Gastrocnemius medialis (tissue), 4 donors: Measurements from ENCODE around the gene DPH5. TPM values are rescaled to one million over a fixed set of nuclear protein-coding genes. Genes with fewer than 3 reads are reported as not detected.
A peak's percentile ranks its signal among the peaks of the same experiment; 100 is the strongest.

ENCODE experiments used
- ATAC-seq, 2 donors: fragments of 150-250 bp; one replicate each; pipeline ENCODE4 v1.9.1; 2016
- DNase-seq, 2 donors: peaks; one replicate each; pipeline ENCODE4 v3.0.0-alpha.2; 2019
- H3K27ac ChIP-seq, 4 donors: fragments of 200-600 bp; sonication (generic); 1 replicate in 1 of 4; 2 replicates in 3 of 4; pipeline ENCODE4 v1.5.1; 2016 to 2018; ENCODE audit warnings: mild to moderate bottlenecking in 2 of 4, moderate library complexity in 1 of 4
- H3K27me3 ChIP-seq, 3 donors: fragments of 200-600 bp; sonication (generic) in 2 of 3; 1 replicate in 1 of 3; 2 replicates in 2 of 3; pipeline versions ENCODE4 v1.5.1 to v1.6.0; 2016 to 2019; ENCODE audit warnings: mild to moderate bottlenecking in 1 of 3, moderate library complexity in 1 of 3
- H3K36me3 ChIP-seq, 2 donors: fragments of 200-600 bp; sonication (generic) in 1 of 2; one replicate each; pipeline ENCODE4 v1.5.1; 2017 to 2018
- H3K4me1 ChIP-seq, 2 donors: fragments of 200-600 bp; sonication (generic) in 1 of 2; one replicate each; pipeline ENCODE4 v1.5.1; 2016 to 2017; ENCODE audit warnings: mild to moderate bottlenecking in 2 of 2
- H3K4me3 ChIP-seq, 4 donors: fragments of 200-600 bp; sonication (generic) in 3 of 4; 1 replicate in 1 of 4; 2 replicates in 3 of 4; pipeline ENCODE4 v1.5.1; 2016 to 2019; ENCODE audit warnings: mild to moderate bottlenecking in 2 of 4
- H3K9me3 ChIP-seq, 3 donors: fragments of 200-600 bp; sonication (generic) in 2 of 3; 1 replicate in 1 of 3; 2 replicates in 2 of 3; pipeline ENCODE4 v1.5.1; 2016 to 2019
- POLR2A ChIP-seq, 2 donors: fragments of 450-650 bp; IDR thresholded peaks; one replicate each; pipeline ENCODE4 v1.6.1; 2017; ENCODE audit warnings: antibody characterized with exemption in 2 of 2, mild to moderate bottlenecking in 2 of 2, moderate library complexity in 2 of 2
- in situ Hi-C, 4 donors: fragments of 200-750 bp; cut with MboI; loops; one replicate each; pipeline versions ENCODE4 v1.15.0 to v1.8.0; 2017; ENCODE audit warnings: low sequenced_read_pairs in 4 of 4
- intact Hi-C: fragments of 100-400 bp; cut with DNase I; formaldehyde crosslinking; loops from one replicate; pipeline ENCODE4 v1.15.1; 2023; ENCODE audit warnings: low total_unique reads
- total RNA-seq, 4 donors: library from RNA; depleted of rRNA; stranded (reverse); fragments of >200 nt; gene quantifications; one replicate each; pipeline versions ENCODE4 v1.1.0 to v1.2.3, GENCODE V29; 2016
- TF ChIP-seq, protein P1 (sequence below), 5 experiments: fragments of 450-650 bp in 3 of 5; fragments of 200-600 bp in 2 of 5; sonication (generic) in 2 of 5; IDR thresholded peaks in 4 of 5; conservative IDR thresholded peaks in 1 of 5; 1 replicate in 4 of 5; 2 replicates in 1 of 5; pipeline ENCODE4 v1.5.1; 2016 to 2019; ENCODE audit warnings: antibody characterized with exemption in 5 of 5, mild to moderate bottlenecking in 3 of 5, moderate library complexity in 3 of 5

Gene DPH5
- total RNA-seq, 4 donors from 2014 or later, result 9.4 to 30.0 (median 22.2) TPM

DNA sequence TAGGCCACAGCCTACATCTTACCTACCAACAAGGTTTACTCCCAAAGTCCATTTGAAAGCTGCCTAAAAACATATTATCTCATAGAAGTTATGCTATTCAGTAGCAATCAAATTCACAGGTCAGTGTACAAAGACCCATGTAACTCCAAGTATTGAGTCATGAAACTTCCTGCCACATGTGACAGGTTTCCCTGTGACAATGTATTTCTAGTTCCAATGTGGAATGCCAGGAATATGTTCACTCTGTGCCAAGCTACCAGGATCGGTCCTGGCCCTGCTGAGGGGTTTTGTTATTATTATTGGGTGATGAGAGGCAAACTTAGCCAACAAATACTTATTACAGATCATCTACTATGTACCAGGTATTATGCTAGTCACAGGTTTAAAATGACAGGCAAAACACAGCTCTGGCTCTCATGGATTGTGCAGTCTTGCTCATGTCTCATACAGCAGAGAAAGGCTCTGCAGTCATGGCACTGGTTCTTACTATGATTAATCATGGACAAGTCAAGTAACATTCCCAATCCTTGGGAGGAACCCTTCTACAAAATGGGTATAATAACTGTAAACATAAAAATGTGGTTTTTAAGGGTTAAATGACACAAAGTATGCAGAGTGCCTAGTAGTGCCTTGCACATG, 22.5 kb downstream of the DPH5 start:
- Histone ChIP-seq H3K9me3 (no peaks in the 10 kb centered on the region), H3K4me1 (peaks cover 8 to 27% of the 10 kb centered on the region in 2 donors), H3K36me3 (peaks cover 0 to 20% of the 10 kb centered on the region in 2 donors), H3K27ac (peak overlapping the region; percentile 24 to 55 (median 44)), H3K27me3 (no peaks in the 10 kb centered on the region), H3K4me3 (no peak overlapping the region)
- DNase-seq (no peak), ATAC-seq (peak; percentile 50 to 58)
- no peak for TF ChIP-seq POLR2A (IDR thresholded peaks at IDR 0.05)
- TF ChIP-seq, protein P1, sequence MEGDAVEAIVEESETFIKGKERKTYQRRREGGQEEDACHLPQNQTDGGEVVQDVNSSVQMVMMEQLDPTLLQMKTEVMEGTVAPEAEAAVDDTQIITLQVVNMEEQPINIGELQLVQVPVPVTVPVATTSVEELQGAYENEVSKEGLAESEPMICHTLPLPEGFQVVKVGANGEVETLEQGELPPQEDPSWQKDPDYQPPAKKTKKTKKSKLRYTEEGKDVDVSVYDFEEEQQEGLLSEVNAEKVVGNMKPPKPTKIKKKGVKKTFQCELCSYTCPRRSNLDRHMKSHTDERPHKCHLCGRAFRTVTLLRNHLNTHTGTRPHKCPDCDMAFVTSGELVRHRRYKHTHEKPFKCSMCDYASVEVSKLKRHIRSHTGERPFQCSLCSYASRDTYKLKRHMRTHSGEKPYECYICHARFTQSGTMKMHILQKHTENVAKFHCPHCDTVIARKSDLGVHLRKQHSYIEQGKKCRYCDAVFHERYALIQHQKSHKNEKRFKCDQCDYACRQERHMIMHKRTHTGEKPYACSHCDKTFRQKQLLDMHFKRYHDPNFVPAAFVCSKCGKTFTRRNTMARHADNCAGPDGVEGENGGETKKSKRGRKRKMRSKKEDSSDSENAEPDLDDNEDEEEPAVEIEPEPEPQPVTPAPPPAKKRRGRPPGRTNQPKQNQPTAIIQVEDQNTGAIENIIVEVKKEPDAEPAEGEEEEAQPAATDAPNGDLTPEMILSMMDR (IDR thresholded peaks at IDR 0.05 in 4 of 5, conservative IDR thresholded peaks at IDR 0.05 in 1 of 5), result no peak
- intact Hi-C loops, result no loop called here
- in situ Hi-C loops, result no loop called here

DNA sequence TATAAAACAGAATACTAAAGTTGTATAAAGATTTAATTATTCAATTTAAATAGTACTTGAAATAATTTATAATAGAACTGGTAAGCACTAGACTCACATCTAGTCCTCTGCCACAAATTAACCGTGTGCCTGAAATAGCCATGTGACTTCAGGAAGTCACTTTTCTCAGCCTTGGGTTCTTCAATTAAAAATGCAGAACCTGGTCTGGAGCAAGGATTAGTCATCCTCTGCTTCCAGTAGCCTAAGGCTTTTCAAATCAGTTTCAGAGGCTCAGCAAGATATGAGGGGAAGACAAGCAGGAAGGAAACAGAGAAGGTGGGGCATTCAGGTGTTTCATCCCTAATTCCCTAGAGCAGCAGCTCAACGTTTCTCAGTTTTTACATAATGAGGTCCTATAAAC, 23.0 kb downstream of the DPH5 start:
- in situ Hi-C loops, result no loop called here
- intact Hi-C loops, result no loop called here
- H3K27me3 ChIP-seq, result no peaks in the 10 kb centered on the region
- H3K4me3 ChIP-seq, result no peak overlapping the region
- DNase-seq (no peak), ATAC-seq (no peak)
- H3K36me3 ChIP-seq, result peaks cover 0 to 20% of the 10 kb centered on the region in 2 donors
- H3K9me3 ChIP-seq, result no peaks in the 10 kb centered on the region
- TF ChIP-seq, protein P1 (IDR thresholded peaks at IDR 0.05 in 4 of 5, conservative IDR thresholded peaks at IDR 0.05 in 1 of 5), result no peak
- no peak for TF ChIP-seq POLR2A (IDR thresholded peaks at IDR 0.05)
- peaks cover 8 to 27% of the 10 kb centered on the region in 2 donors for H3K4me1 ChIP-seq
- peak overlapping the region; percentile 24 to 55 (median 44) for H3K27ac ChIP-seq

DNA sequence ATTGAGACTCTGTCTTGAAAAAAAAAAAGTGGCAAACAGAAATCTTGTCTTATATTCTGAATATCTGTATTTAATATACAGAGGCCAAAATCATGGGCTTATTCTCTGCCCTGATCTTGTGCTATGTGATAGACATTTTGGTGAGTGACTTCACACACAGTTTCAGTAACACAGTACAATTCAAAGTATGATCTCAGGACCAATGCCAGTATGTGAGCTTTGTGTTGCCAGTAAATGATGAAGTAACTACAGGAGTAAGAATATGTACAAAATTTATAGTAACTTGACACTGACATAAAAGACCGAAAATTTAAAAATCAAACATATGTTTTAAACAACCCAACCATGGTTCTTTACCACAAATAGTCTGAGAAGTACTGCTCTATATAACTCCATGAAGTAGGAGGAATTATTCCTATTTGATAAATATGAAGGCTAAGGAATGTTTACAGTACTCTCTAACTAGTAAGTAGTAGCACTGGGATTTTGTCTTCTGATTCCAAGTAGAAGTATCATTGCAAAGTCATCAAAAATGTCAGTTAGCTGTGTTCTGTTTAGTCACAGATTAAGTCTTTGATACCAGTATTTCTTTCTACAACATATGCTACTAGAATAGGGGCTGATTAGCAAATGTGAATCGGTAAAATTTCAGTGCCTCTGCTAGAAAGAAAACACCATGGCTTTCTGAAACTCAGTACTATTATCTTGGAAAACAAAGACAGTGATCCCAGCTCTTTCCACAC, 25.3 kb downstream of the DPH5 start:
- no peak overlapping the region for H3K4me3 ChIP-seq
- in situ Hi-C loops, result no loop called here
- ATAC-seq, result no peak

GRCh38 chr1:100998426-100998825, 27.2 kb downstream of the DPH5 start:
- no peak overlapping the region for H3K4me3 ChIP-seq
- no peaks in the 10 kb centered on the region for H3K27me3 ChIP-seq
- no peak for TF ChIP-seq POLR2A (IDR thresholded peaks at IDR 0.05)
- TF ChIP-seq, protein P1 (IDR thresholded peaks at IDR 0.05 in 4 of 5, conservative IDR thresholded peaks at IDR 0.05 in 1 of 5), result no peak
- peaks cover 0 to 34% of the 10 kb centered on the region in 2 donors for H3K36me3 ChIP-seq
- DNase-seq (no peak), ATAC-seq (no peak)
- H3K9me3 ChIP-seq, result no peaks in the 10 kb centered on the region
- in situ Hi-C loops (no loop called here), intact Hi-C loops (no loop called here)
- no peak overlapping the region for H3K27ac ChIP-seq
- H3K4me1 ChIP-seq, result peaks cover 0 to 15% of the 10 kb centered on the region in 2 donors

More for the DNA sequence above, 25.3 kb downstream of the DPH5 start:
- Histone ChIP-seq H3K27ac (no peak overlapping the region), H3K4me1 (peaks cover 8 to 27% of the 10 kb centered on the region in 2 donors), H3K9me3 (no peaks in the 10 kb centered on the region), H3K36me3 (peaks cover 0 to 26% of the 10 kb centered on the region in 2 donors), H3K27me3 (no peaks in the 10 kb centered on the region)
- TF ChIP-seq, protein P1 (IDR thresholded peaks at IDR 0.05 in 4 of 5, conservative IDR thresholded peaks at IDR 0.05 in 1 of 5), result no peak
- TF ChIP-seq POLR2A (IDR thresholded peaks at IDR 0.05), result no peak
- DNase-seq, result no peak
- intact Hi-C loops, result no loop called here
